ENCODE results near the gene ZNF248. TPM values are rescaled to one million over a fixed set of nuclear protein-coding genes. Genes with fewer than 3 reads are reported as not detected.

Gene ZNF248
- 1 to 10 TPM; 7.4 to 8.7 TPM for total RNA-seq

GRCh38 chr10:37857287-37858211 is at the start of gene ZNF248:
Gene ZNF248 (minus strand): TSS chr10:37857610. CDS start chr10:37856310, 1,300 bp downstream.
- Mint-ChIP-seq H3K36me3 (peaks cover 27% of the 10 kb centered on the region), H3K27me3 (no peaks in the 10 kb centered on the region), H3K4me3 (peak within 1 kb of the TSS; percentile 89), H3K4me1 (peaks cover 37% of the 10 kb centered on the region), H3K9me3 (ENCODE audit: low read depth) (peaks cover 9% of the 10 kb centered on the region), H3K27ac (peak within 1 kb of the TSS; percentile 94)
- DNase-seq (peak; percentile 96), ATAC-seq (peak; percentile 98)
- CTCF ChIA-PET = interaction anchor here (1.1 kb wide), 1 partner anchor 14 kb away, joined by 3 read pairs; no protein-coding TSS in a partner anchor

DNA sequence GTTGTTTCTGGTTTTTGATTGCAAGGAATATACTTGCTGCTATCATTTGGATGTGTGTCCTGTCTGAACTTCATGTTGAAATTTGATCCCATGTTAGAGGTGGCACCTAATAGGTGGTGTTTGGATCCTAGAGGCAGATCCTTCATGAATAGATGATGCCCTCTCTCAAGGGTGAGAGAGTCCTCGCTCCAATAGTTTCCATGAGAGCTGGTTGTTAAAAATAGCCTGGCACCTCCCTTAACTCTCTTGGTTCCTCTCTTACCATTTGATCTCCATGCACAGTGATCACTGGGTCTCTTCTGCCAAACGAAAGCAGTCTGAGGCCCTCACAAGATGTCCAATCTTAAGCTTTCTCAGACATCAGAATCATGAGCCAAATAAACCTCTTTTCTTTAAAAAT is 49.0 kb upstream of the ZNF248 start:
- no peak overlapping the region for H3K27ac Mint-ChIP-seq
- H3K36me3 Mint-ChIP-seq = no peaks in the 10 kb centered on the region
- H3K4me3 Mint-ChIP-seq = no peak overlapping the region
- H3K9me3 Mint-ChIP-seq (ENCODE audit: low read depth) = peaks cover 7% of the 10 kb centered on the region
- H3K4me1 Mint-ChIP-seq = no peaks in the 10 kb centered on the region
- H3K27me3 Mint-ChIP-seq = no peaks in the 10 kb centered on the region
- ATAC-seq (no peak), DNase-seq (no peak)
- CTCF ChIA-PET = no interaction called here

GRCh38 chr10:37896436-37896835 is 39.0 kb upstream of the ZNF248 start:
- no peak for ATAC-seq
- H3K4me1 Mint-ChIP-seq = no peaks in the 10 kb centered on the region
- CTCF ChIA-PET = no interaction called here
- DNase-seq = no peak
- no peaks in the 10 kb centered on the region for H3K27me3 Mint-ChIP-seq
- no peak overlapping the region for H3K27ac Mint-ChIP-seq
- H3K36me3 Mint-ChIP-seq = peaks cover 7% of the 10 kb centered on the region
- H3K4me3 Mint-ChIP-seq = no peak overlapping the region
- H3K9me3 Mint-ChIP-seq (ENCODE audit: low read depth) = peaks cover 22% of the 10 kb centered on the region

- Mint-ChIP-seq H3K27me3 (no peaks in the 10 kb centered on the region), H3K9me3 (ENCODE audit: low read depth) (peaks cover 25% of the 10 kb centered on the region), H3K27ac (no peak overlapping the region), H3K4me1 (no peaks in the 10 kb centered on the region), H3K36me3 (peaks cover 7% of the 10 kb centered on the region), H3K4me3 (no peak overlapping the region)
- ATAC-seq (no peak), DNase-seq (no peak)
- CTCF ChIA-PET = no interaction called here
Measured at GRCh38 chr10:37895674-37896073, 38.3 kb upstream of the ZNF248 start.

- no peak for DNase-seq
- no peaks in the 10 kb centered on the region for H3K4me1 Mint-ChIP-seq
- no peak overlapping the region for H3K4me3 Mint-ChIP-seq
- H3K36me3 Mint-ChIP-seq = peaks cover 1% of the 10 kb centered on the region
- no peaks in the 10 kb centered on the region for H3K27me3 Mint-ChIP-seq
- CTCF ChIA-PET = interaction anchor here (0.6 kb wide), 1 partner anchor 10 kb away, joined by 4 read pairs; no protein-coding TSS in a partner anchor
- H3K9me3 Mint-ChIP-seq (ENCODE audit: low read depth) = peaks cover 21% of the 10 kb centered on the region
- ATAC-seq = no peak
- no peak overlapping the region for H3K27ac Mint-ChIP-seq
Measured at GRCh38 chr10:37885850-37886249, 28.4 kb upstream of the ZNF248 start.

GRCh38 chr10:37872955-37873354 is 15.5 kb upstream of the ZNF248 start:
- no peaks in the 10 kb centered on the region for H3K27me3 Mint-ChIP-seq
- no peak overlapping the region for H3K27ac Mint-ChIP-seq

GRCh38 chr10:37872283-37872682 is 14.9 kb upstream of the ZNF248 start:
- peaks cover 4% of the 10 kb centered on the region for H3K9me3 Mint-ChIP-seq (ENCODE audit: low read depth)

More at GRCh38 chr10:37872955-37873354, 15.5 kb upstream of the ZNF248 start:
- no peak overlapping the region for H3K4me3 Mint-ChIP-seq
- no peaks in the 10 kb centered on the region for H3K4me1 Mint-ChIP-seq
- no peaks in the 10 kb centered on the region for H3K36me3 Mint-ChIP-seq
- DNase-seq (no peak), ATAC-seq (no peak)
- CTCF ChIA-PET = no interaction called here
- H3K9me3 Mint-ChIP-seq (ENCODE audit: low read depth) = peaks cover 4% of the 10 kb centered on the region

GRCh38 chr10:37871568-37872251 is 14.3 kb upstream of the ZNF248 start:
- Mint-ChIP-seq H3K27ac (no peak overlapping the region), H3K4me3 (no peak overlapping the region), H3K4me1 (no peaks in the 10 kb centered on the region), H3K36me3 (no peaks in the 10 kb centered on the region), H3K9me3 (ENCODE audit: low read depth) (peaks cover 4% of the 10 kb centered on the region), H3K27me3 (no peaks in the 10 kb centered on the region)
- ATAC-seq (no peak), DNase-seq (no peak)
- CTCF ChIA-PET = no interaction called here

More at GRCh38 chr10:37872283-37872682, 14.9 kb upstream of the ZNF248 start:
- Mint-ChIP-seq H3K27me3 (no peaks in the 10 kb centered on the region), H3K36me3 (no peaks in the 10 kb centered on the region), H3K4me1 (no peaks in the 10 kb centered on the region), H3K27ac (no peak overlapping the region), H3K4me3 (no peak overlapping the region)
- no peak for DNase-seq
- CTCF ChIA-PET = no interaction called here
- no peak for ATAC-seq

DNA sequence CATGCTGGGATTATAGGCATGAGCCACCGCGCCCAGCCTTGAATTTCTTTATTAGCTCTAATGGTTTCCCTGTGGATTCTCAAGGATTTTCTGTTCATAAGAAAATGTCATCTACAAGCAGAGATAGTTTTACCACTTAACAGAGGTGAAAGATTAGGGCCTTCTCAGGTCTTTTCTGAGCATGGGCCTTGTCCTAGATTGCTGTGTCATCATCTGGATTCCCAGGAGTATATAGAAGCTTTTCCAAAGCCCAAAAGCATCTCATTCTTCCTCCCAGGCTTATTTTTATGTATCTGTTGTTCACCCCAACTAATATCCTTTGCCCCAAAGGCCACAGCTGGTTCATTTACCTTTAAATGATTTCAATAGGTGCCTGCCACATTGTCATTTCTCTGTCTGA is 13.7 kb upstream of the ZNF248 start:
- Mint-ChIP-seq H3K27me3 (no peaks in the 10 kb centered on the region), H3K4me3 (no peak overlapping the region), H3K27ac (no peak overlapping the region), H3K4me1 (no peaks in the 10 kb centered on the region), H3K9me3 (ENCODE audit: low read depth) (peaks cover 4% of the 10 kb centered on the region), H3K36me3 (no peaks in the 10 kb centered on the region)
- ATAC-seq (no peak), DNase-seq (no peak)
- CTCF ChIA-PET = no interaction called here

- H3K9me3 Mint-ChIP-seq (ENCODE audit: low read depth) = peaks cover 4% of the 10 kb centered on the region
- H3K4me1 Mint-ChIP-seq = no peaks in the 10 kb centered on the region
- H3K4me3 Mint-ChIP-seq = no peak overlapping the region
- DNase-seq = no peak
- no peaks in the 10 kb centered on the region for H3K27me3 Mint-ChIP-seq
- CTCF ChIA-PET = no interaction called here
- no peaks in the 10 kb centered on the region for H3K36me3 Mint-ChIP-seq
- no peak for ATAC-seq
- H3K27ac Mint-ChIP-seq = no peak overlapping the region
Measured at GRCh38 chr10:37868796-37869195, 11.4 kb upstream of the ZNF248 start.

- Mint-ChIP-seq H3K4me1 (peaks cover 2% of the 10 kb centered on the region), H3K9me3 (ENCODE audit: low read depth) (peaks cover 7% of the 10 kb centered on the region), H3K4me3 (no peak overlapping the region), H3K27ac (no peak overlapping the region), H3K36me3 (peaks cover 2% of the 10 kb centered on the region), H3K27me3 (no peaks in the 10 kb centered on the region)
- ATAC-seq = no peak
- no peak for DNase-seq
- CTCF ChIA-PET = interaction anchor here (1.3 kb wide), 1 partner anchor 111 kb away, joined by 3 read pairs; the partner anchor contains the start of gene ZNF25
Measured at GRCh38 chr10:37865957-37866803, 8.8 kb upstream of the ZNF248 start.

DNA sequence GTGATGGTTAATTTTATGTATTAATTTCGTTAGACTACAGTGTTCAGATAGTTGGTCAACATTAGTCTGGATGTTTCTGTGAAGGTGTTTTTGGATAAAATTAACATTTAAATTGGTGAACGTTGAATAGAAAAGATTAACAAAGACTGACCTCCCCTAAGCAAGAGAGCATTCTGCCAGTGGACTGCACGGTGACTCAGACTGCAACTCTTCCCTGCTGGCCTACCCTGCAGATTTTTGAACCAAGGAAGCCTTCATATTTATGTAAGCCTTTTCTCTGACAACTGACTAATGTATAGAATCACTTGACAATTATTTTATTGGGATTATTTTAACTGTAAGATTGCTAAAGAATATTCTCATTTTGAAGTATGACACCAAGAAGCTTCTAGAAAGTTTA is 7.9 kb upstream of the ZNF248 start:
- H3K4me3 Mint-ChIP-seq = no peak overlapping the region
- CTCF ChIA-PET = no interaction called here

More for the DNA sequence above, 7.9 kb upstream of the ZNF248 start:
- Mint-ChIP-seq H3K9me3 (ENCODE audit: low read depth) (peaks cover 7% of the 10 kb centered on the region), H3K27me3 (no peaks in the 10 kb centered on the region), H3K27ac (no peak overlapping the region), H3K36me3 (peaks cover 3% of the 10 kb centered on the region), H3K4me1 (peaks cover 8% of the 10 kb centered on the region)
- no peak for ATAC-seq
- no peak for DNase-seq
